Pericardium fibroblast (primary cell): ENCODE results near the gene OR2T33. TPM values are rescaled to one million over a fixed set of nuclear protein-coding genes. Genes with fewer than 3 reads are reported as not detected.

ENCODE experiments used
- total RNA-seq: library from RNA; depleted of rRNA; stranded (reverse); fragments of >200 nt; gene quantifications from 2 replicates; pipeline ENCODE4 v1.2.3, GENCODE V29; 2015

OR2T33 gene
- not detected in 2 replicates for total RNA-seq

GRCh38 chr1:248277876-248278275 is at the start of gene OR2T33:
TSS of gene OR2T33 (minus strand) at chr1:248277976. CDS start at chr1:248273814, 4,162 bp downstream.

GRCh38 chr1:248324468-248324867 is 46.7 kb upstream of the OR2T33 start, which contains the start of gene OR2M7:
TSS of gene OR2M7 (minus strand) at chr1:248324568. CDS start at chr1:248324568, 0 bp downstream.

GRCh38 chr1:248303324-248303723 is 25.5 kb upstream of the OR2T33 start, which contains the start of gene OR2T12:
TSS of gene OR2T12 (minus strand) at chr1:248303424. CDS start at chr1:248295578, 7,846 bp downstream.

GRCh38 chr1:248231117-248231516 is 46.7 kb downstream of the OR2T33 start, which contains the start of gene OR2M4:
TSS of gene OR2M4 (plus strand) at chr1:248231417. CDS start at chr1:248238929, 7,512 bp downstream.

Other genes starting within 250 kb of the OR2T33 start
- gene OR2L2, start 247.9 kb downstream of the OR2T33 start, total RNA-seq = not detected in 2 replicates
- not detected in 2 replicates for gene OR2L3, start 231.1 kb downstream of the OR2T33 start, total RNA-seq
- not detected in 2 replicates for gene OR2L13, start 182.8 kb downstream of the OR2T33 start, total RNA-seq
- not detected in 2 replicates for gene OR2M5, start 132.8 kb downstream of the OR2T33 start, total RNA-seq
- gene OR2M2, start 103.2 kb downstream of the OR2T33 start, total RNA-seq = not detected in 2 replicates
- gene OR2M3, start 80.7 kb downstream of the OR2T33 start, total RNA-seq = not detected in 2 replicates
- not detected in 2 replicates for gene OR2M4, start 46.6 kb downstream of the OR2T33 start, total RNA-seq
- not detected in 2 replicates for gene OR2T12, start 25.4 kb upstream of the OR2T33 start, total RNA-seq
- gene OR2M7, start 46.6 kb upstream of the OR2T33 start, total RNA-seq = not detected in 2 replicates
- not detected in 2 replicates for gene OR14C36, start 70.8 kb upstream of the OR2T33 start, total RNA-seq
- not detected in 2 replicates for gene OR2T4, start 83.7 kb upstream of the OR2T33 start, total RNA-seq
- gene OR2T6, start 97.8 kb upstream of the OR2T33 start, total RNA-seq = not detected in 2 replicates
- not detected in 2 replicates for gene OR2T1, start 125.1 kb upstream of the OR2T33 start, total RNA-seq
- gene OR2T2, start 167.7 kb upstream of the OR2T33 start, total RNA-seq = not detected in 2 replicates
- not detected in 2 replicates for gene OR2T3, start 195.4 kb upstream of the OR2T33 start, total RNA-seq
- gene OR2T5, start 210.6 kb upstream of the OR2T33 start, total RNA-seq = not detected in 2 replicates
- not detected in 2 replicates for gene OR2G6, start 230.1 kb upstream of the OR2T33 start, total RNA-seq